Upper lobe of right lung (tissue), 1 donor: Measurements from ENCODE around the gene PDPR. TPM values are rescaled to one million over a fixed set of nuclear protein-coding genes. Genes with fewer than 3 reads are reported as not detected.
"Not testable (repeated sequence)": the region's sequence is repeated elsewhere in the genome, so short reads cannot be mapped to it uniquely, and the experiment has no call there.

Experiments
- ATAC-seq: fragments of 200-7000 bp; cut with Tn5 transposase; one replicate; pipeline ENCODE4 v1.9.1; 2020; ENCODE audit warnings: mild to moderate bottlenecking, moderate library complexity
- DNase-seq: peaks from one replicate; pipeline ENCODE4 v3.0.0-alpha.2; 2020
- H3K27ac ChIP-seq: fragments of 200-600 bp; one replicate; pipeline ENCODE4 v1.8.0; 2022
- H3K27me3 ChIP-seq: fragments of 200-600 bp; one replicate; pipeline ENCODE4 v1.8.0; 2022; ENCODE audit warnings: mild to moderate bottlenecking
- H3K36me3 ChIP-seq: fragments of 200-600 bp; one replicate; pipeline ENCODE4 v1.8.0; 2022
- H3K4me1 ChIP-seq: fragments of 200-600 bp; one replicate; pipeline ENCODE4 v1.8.0; 2022
- H3K4me3 ChIP-seq: fragments of 200-600 bp; one replicate; pipeline ENCODE4 v1.8.0; 2022; ENCODE audit warnings: mild to moderate bottlenecking
- H3K9me3 ChIP-seq: fragments of 200-600 bp; one replicate; pipeline ENCODE4 v1.8.0; 2022
- intact Hi-C: fragments of 100-400 bp; cut with DNase I; formaldehyde crosslinking; loops from one replicate; pipeline ENCODE4 v1.11.0; 2022
- total RNA-seq: library from RNA; stranded (reverse); fragmentation: NEBNext Ultra II Directional; extraction: Animal tissue kit (Norgen Biotek cat#: 25700); gene quantifications from one replicate; pipeline ENCODE4 v1.2.1, GENCODE V29; 2021
- TF ChIP-seq, protein P1 (sequence below): fragments of 200-600 bp; IDR thresholded peaks from one replicate; pipeline ENCODE4 v1.8.0; 2022; ENCODE audit warnings: antibody characterized with exemption
- donor health status: DM: no; HTN: yes; CAD: no; lungs with severe emphysema.

PDPR gene
- total RNA-seq, 1 donor from 2014 or later, result 20.3 TPM

- H3K27me3 ChIP-seq, result no peaks in the 10 kb centered on the region
- TF ChIP-seq, protein P1, sequence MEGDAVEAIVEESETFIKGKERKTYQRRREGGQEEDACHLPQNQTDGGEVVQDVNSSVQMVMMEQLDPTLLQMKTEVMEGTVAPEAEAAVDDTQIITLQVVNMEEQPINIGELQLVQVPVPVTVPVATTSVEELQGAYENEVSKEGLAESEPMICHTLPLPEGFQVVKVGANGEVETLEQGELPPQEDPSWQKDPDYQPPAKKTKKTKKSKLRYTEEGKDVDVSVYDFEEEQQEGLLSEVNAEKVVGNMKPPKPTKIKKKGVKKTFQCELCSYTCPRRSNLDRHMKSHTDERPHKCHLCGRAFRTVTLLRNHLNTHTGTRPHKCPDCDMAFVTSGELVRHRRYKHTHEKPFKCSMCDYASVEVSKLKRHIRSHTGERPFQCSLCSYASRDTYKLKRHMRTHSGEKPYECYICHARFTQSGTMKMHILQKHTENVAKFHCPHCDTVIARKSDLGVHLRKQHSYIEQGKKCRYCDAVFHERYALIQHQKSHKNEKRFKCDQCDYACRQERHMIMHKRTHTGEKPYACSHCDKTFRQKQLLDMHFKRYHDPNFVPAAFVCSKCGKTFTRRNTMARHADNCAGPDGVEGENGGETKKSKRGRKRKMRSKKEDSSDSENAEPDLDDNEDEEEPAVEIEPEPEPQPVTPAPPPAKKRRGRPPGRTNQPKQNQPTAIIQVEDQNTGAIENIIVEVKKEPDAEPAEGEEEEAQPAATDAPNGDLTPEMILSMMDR, result no peak
- DNase-seq, result no peak
- H3K36me3 ChIP-seq, result peaks cover 72% of the 10 kb centered on the region
- intact Hi-C loops, result no loop called here
- H3K4me3 ChIP-seq, result no peak overlapping the region
- ATAC-seq, result no peak
- H3K4me1 ChIP-seq, result no peaks in the 10 kb centered on the region
- no peaks in the 10 kb centered on the region for H3K9me3 ChIP-seq
- no peak overlapping the region for H3K27ac ChIP-seq
These were observed 46.7 kb downstream of the PDPR start for GRCh38 chr16:70160821-70161220.

DNA sequence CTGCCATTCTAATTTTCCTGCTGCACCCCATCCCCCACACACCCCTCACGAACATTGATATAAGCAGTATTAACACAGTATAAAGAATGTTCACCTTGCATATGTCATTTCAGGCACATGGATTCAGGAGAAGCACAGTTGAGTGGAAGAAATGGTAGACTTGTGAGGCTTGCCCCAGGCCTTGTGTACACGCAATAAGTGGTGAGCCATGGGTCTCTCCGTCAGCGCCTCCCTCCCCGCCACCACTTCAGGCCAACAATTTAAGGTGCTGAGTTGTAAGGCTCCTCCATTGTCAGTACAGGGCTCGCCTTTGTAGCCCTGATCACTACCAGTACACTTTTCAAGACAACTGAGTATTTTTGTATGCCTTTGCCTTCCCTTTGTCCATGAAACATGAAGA, 47.2 kb downstream of the PDPR start:
- intact Hi-C loops, result no loop called here
- TF ChIP-seq, protein P1, result no peak
- Histone ChIP-seq H3K36me3 (peaks cover 67% of the 10 kb centered on the region), H3K4me1 (no peaks in the 10 kb centered on the region), H3K27ac (no peak overlapping the region), H3K4me3 (no peak overlapping the region), H3K9me3 (no peaks in the 10 kb centered on the region), H3K27me3 (no peaks in the 10 kb centered on the region)
- DNase-seq, result no peak
- ATAC-seq, result no peak

DNA sequence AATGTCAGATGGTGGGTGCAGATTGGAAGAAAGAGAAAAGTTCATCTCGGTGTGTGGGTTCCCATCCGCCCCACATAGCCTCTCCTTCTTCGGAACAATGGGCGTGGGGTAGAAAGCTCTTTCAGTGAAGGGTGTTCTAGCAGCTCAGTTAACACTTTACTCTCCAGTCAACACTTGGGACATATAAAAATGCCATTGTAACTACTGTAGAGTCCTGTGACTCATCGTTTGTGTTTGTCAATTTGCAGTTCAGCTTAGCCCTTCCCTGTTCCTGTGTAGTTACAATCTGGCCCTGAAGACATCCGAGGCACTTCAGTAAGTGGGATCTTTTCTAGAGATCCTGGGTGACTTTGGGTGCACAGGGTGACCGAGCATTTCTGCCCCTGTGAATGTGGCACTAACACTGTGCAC, 47.9 kb downstream of the PDPR start:
- DNase-seq (no peak), ATAC-seq (peak; percentile 7)
- TF ChIP-seq, protein P1, result no peak
- H3K9me3 ChIP-seq, result no peaks in the 10 kb centered on the region
- H3K4me1 ChIP-seq, result no peaks in the 10 kb centered on the region
- no peak overlapping the region for H3K4me3 ChIP-seq
- H3K27ac ChIP-seq, result no peak overlapping the region
- intact Hi-C loops, result no loop called here
- peaks cover 60% of the 10 kb centered on the region for H3K36me3 ChIP-seq
- H3K27me3 ChIP-seq, result no peaks in the 10 kb centered on the region

- TF ChIP-seq, protein P1, result no peak
- H3K4me3 ChIP-seq, result no peak overlapping the region
- H3K27ac ChIP-seq, result no peak overlapping the region
- H3K9me3 ChIP-seq, result no peaks in the 10 kb centered on the region
- H3K27me3 ChIP-seq, result no peaks in the 10 kb centered on the region
- H3K4me1 ChIP-seq, result no peaks in the 10 kb centered on the region
- H3K36me3 ChIP-seq, result peaks cover 44% of the 10 kb centered on the region
- ATAC-seq (no peak), DNase-seq (no peak)
- intact Hi-C loops, result no loop called here
These were observed 49.5 kb downstream of the PDPR start for GRCh38 chr16:70163596-70163995.

DNA sequence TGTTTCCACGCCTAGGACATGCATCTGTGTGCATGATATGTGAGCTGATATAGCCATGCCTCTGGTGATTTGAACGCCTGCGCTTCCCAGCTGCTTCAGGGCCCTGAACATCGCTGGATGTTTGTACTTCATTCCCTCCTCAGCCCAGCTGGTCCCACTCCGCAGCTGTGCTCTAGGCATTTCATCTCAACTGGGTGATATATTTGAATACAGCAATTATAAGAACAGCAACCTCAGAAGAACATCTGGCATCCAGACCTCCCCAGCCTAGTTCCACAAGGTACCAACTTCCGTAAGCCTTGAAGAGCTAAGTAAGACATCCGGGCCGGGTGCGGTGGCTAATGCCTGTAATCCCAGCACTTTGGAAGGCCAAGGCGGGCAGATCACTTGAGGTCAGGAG, 52.6 kb downstream of the PDPR start:
- peaks cover 13% of the 10 kb centered on the region for H3K36me3 ChIP-seq
- H3K4me1 ChIP-seq, ATAC-seq, DNase-seq, H3K27ac ChIP-seq, H3K4me3 ChIP-seq, intact Hi-C loops, H3K27me3 ChIP-seq, H3K9me3 ChIP-seq: not testable (repeated sequence)

GRCh38 chr16:70173212-70173837, 59.2 kb downstream of the PDPR start, which contains the start of gene CLEC18C:
CLEC18C (plus strand) TSS chr16:70173787; CDS start chr16:70174279, 492 bp downstream.
- intact Hi-C loops, result not testable (repeated sequence)

DNA sequence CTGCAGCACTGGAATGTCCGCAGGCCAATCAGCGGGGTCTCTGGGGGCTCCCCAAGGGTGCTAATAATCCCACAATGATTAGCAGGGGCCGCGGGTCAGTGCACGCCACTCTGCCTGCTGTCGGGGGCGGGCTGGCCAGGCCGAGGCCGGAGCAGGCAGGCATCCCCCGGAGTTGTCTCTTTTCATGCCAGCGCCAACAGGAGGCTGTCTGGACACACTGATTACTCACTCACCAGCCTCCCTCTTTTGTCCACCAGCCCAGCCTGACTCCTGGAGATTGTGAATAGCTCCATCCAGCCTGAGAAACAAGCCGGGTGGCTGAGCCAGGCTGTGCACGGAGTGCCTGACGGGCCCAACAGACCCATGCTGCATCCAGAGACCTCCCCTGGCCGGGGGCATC, 59.8 kb downstream of the PDPR start:
- DNase-seq, H3K27me3 ChIP-seq, H3K27ac ChIP-seq, H3K4me3 ChIP-seq, ATAC-seq, H3K9me3 ChIP-seq, H3K4me1 ChIP-seq, intact Hi-C loops, H3K36me3 ChIP-seq: not testable (repeated sequence)

More at GRCh38 chr16:70173212-70173837, 59.2 kb downstream of the PDPR start, which contains the start of gene CLEC18C:
- DNase-seq, H3K27me3 ChIP-seq, H3K36me3 ChIP-seq, H3K27ac ChIP-seq, H3K4me3 ChIP-seq, H3K9me3 ChIP-seq, H3K4me1 ChIP-seq, ATAC-seq: not testable (repeated sequence)

DNA sequence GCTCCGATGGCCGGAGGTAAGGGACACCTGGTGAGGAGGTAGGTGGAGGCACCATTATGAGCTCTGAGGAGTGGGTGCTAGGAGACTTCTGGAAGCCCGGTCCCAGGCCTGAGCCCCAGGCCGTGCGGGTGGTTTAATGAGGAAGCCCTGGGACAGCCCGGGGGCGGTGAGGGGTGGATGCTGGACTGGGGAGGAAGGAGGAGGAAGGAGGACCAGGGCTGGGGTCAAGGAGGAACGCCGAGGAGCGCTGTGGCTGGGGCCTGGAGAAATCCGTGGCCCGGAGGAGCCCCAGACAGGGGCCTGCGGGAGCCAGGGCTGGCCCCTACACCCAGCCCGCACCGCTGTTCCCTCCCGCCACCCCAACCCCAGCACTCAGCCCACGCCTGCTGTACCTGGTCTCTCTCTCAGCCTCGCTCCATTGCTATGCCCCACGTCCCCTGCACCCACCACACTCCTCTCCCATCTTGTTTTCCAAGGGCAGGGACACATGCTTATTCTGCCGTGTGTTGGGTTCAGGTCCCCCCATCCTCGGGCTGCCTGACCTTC, 60.3 kb downstream of the PDPR start:
- H3K9me3 ChIP-seq, H3K4me1 ChIP-seq, H3K27ac ChIP-seq, H3K4me3 ChIP-seq, H3K27me3 ChIP-seq, DNase-seq, H3K36me3 ChIP-seq, intact Hi-C loops: not testable (repeated sequence)
- ATAC-seq, result peak; percentile 31

- H3K9me3 ChIP-seq, H3K27me3 ChIP-seq, DNase-seq, H3K4me1 ChIP-seq, intact Hi-C loops, H3K36me3 ChIP-seq, H3K27ac ChIP-seq: not testable (repeated sequence)
- peak; percentile 94 for ATAC-seq
- peak overlapping the region; percentile 34 for H3K4me3 ChIP-seq
These were observed 73.9 kb downstream of the PDPR start for GRCh38 chr16:70187858-70188607.

DNA sequence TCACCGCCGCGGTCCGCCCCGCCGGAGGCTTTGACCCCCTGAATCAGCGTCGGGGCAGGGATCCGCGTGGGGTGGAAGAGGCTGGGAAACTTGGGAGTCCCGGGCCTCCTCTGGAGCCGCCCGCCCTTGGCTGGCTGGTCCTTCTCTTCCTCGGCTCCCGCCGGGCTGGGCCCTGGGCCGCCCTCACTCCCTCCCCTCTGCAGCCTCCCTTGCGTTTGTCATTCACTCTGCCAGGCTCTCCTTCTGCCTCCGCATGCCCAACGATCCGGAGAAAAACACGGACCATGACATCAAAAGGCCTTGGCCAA, 74.4 kb downstream of the PDPR start:
- peak; percentile 70 for ATAC-seq
- H3K9me3 ChIP-seq, DNase-seq, H3K36me3 ChIP-seq, intact Hi-C loops, H3K27me3 ChIP-seq, H3K27ac ChIP-seq, H3K4me1 ChIP-seq: not testable (repeated sequence)
- peak overlapping the region; percentile 33 for H3K4me3 ChIP-seq
